ENCODE data around the gene PRPF40B.

Gene PRPF40B

DNA sequence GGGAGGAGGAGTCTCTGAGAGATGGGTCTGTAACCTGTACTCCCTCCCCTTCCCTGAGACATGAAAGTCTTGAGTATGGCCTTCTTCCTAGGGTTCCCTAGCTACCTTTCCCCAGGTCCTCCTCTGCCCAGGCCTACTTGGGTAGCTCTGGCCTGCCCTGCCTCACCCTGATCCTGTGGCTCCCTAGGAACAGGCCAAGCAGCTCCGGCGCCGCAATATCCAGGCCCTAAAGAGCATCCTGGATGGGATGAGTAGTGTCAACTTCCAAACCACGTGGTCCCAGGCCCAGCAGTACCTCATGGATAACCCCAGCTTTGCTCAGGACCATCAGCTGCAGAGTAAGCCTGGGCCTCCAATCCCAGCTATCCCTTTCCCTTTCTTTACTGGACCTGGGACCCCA lies 12.3 kb downstream of the PRPF40B start:
- no peak for DNase-seq (ENCODE audit: low read depth)

DNA sequence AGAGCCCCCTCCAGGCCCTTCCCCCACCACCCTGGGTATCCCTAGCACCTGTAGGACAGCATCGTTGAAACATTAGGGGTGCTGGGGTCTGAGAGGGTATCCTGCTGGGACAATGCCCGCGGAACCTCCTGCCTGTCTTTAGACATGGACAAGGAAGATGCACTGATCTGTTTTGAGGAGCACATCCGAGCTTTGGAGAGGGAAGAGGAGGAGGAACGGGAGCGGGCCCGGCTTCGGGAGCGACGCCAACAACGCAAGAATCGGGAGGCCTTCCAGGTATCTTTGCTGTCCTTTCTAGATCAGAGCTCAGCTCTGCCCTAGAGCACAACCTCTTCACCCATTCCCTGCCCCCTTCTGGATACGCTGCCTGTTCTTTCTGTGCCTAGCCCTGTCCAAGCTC lies 13.2 kb downstream of the PRPF40B start:
- DNase-seq (ENCODE audit: low read depth), result no peak

GRCh38 chr12:49636979-49637755 lies 13.8 kb downstream of the PRPF40B start:
- DNase-seq (ENCODE audit: low read depth), result peak; percentile 81

- DNase-seq (ENCODE audit: low read depth), result no peak
These were observed 18.5 kb downstream of the PRPF40B start for GRCh38 chr12:49641748-49642369.

GRCh38 chr12:49642370-49642802 lies 19.0 kb downstream of the PRPF40B start:
- no peak for DNase-seq (ENCODE audit: low read depth)

- no peak for DNase-seq (ENCODE audit: low read depth)
These were observed 19.8 kb downstream of the PRPF40B start for GRCh38 chr12:49643135-49643534.

DNA sequence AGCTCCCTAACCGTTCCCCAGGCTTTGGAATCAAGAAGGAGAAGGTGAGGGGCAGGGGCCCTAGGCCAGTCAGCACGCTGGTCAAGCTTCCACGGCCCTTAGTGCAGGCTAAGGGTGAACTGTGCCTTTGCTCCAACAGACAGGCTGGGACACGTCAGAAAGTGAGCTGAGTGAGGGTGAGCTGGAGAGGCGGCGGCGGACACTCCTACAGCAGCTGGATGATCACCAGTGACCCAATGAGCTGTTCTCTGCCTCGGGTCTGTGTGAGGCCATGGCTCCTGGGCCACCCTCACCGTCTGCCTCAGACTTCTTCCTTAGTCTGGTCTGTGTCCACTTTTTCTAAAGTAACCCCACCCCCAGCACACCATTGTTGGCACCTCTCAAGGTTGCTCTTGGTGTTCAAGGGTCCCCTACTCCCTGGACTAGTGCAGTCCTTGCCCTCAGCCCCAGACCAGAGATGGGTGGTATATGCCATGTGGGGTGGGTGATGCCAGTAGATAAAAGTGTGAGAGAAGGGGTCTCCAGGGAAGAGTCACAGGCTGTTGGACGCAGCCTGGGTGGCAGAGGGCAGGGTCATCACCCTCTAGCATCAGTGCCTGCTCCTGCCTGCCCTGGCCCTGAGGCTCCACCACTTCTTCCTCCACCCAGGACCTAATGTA lies 20.7 kb downstream of the PRPF40B start:
- DNase-seq (ENCODE audit: low read depth), result no peak

- DNase-seq (ENCODE audit: low read depth), result peak; percentile 79
These were observed 21.2 kb downstream of the PRPF40B start for GRCh38 chr12:49644620-49644994.

DNA sequence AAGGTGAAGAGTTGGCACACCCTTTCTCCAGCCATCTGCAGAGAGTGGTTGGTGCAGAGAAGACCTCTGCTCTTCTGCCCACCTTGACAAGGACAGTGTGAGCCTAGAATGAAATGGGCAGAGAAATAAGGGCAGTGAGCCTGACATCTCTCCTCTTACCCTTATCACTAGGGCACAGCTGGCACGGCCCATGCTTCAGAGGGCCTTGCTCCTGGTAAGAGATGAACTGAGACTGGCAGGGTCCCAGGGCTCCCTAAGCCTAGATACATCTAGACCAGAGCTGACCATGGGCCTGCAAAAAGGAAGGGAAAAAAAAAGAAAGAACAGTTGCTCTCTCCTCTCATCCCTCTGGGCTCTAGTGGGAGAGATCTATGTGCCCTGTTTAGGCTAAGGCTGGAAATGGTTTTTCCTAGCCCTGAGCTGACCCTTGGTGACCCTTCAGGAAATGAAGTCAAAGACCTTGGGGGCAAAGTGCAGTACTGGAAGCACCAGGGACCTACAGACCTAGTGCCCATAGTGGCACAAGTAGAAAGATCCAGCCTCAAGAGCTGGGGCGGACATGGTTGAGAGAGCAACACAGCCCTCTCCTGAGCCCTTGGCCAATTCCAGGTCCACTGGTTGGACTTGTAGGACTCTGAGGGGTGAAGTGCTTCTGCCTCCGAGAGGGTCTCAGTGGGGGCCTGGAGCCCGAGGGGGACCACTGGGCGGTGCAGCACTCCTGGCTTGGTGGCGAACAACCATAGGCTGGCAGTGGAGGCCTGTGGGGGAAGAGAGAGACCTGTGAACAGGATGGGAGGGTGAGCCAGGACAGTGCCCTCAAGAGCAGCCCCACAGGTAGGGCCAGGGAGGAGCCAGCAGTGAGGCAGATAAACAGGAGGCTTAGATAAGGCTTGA lies 22.0 kb downstream of the PRPF40B start:
- DNase-seq (ENCODE audit: low read depth), result no peak

DNA sequence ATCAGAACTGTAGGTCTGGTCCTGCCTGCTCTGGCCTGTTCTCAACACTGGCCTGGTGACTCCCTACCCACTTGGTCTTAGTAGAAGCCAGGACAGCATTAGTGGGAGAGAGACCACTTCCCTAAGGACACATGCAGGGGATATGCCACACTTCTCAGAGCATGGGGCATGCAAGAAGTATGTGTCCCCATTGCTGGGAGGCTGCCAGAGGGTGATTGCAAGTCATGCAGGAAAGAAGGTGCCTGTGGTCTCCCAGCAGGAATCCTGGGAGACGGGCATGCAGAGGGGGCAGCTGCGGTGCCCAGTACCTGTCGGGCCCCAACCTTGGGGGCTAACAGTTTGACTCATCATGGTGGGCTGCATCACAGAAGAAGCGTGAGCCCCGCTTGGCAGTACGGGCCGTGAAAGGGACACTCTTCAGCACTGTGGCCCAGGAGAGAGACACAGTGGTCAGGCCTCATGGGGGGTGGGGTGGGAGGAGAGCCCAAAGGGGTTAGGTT lies 23.0 kb downstream of the PRPF40B start:
- no peak for DNase-seq (ENCODE audit: low read depth)

DNA sequence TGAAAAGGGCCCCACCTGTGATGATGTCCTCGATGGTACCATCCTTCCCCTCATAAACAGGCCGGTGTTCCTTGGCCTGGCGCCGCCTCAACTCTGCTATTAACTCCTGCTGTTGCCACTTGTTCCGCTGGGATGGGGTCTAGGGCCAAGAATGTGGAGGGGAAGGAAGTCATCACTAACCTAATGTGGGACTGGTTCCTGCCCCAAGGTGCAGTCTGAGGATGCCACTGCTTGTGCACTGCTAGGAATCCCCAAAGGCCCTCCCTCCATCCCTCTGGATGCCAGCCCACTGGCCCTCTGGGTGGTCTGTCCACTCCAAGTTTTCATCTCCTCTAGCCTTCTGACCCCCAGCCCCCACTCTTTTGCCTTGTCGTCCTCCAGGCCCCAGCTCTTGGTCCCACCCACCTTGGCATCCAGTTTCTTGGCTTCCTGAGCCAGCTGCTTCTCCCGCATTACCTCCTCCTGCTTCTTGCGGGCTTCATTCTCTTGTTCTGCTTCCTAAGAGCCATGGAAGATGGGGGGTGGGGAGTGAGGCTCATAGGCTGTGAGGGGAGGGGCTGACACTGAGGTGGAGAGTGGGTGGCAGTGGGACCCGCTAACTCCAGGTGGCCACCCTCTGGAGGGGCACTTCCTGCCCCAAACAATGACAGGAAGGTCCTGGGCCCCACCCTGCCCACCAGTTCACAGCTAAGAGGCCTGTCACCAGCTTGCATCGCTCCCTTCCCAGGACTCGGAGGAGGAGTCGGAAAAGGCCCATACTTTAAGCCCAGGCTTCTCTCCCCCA lies 23.7 kb downstream of the PRPF40B start:
- DNase-seq (ENCODE audit: low read depth), result no peak

- no peak for DNase-seq (ENCODE audit: low read depth)
These were observed 24.7 kb downstream of the PRPF40B start for GRCh38 chr12:49647827-49648711.

DNA sequence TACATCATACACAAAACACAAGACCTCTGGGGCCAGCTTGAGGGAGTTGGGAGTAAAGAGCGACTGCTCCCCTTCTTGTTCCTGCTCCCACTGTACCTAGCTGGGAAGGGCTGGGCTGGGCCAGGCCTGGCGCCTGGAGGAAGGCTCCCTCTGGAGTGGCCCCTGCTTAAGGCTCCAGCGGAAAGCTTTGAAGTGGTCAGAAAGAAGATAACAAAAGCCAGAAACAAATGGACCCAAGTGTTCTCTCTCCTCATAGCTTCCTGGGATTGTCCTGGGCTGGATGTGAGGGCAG lies 25.3 kb downstream of the PRPF40B start:
- DNase-seq (ENCODE audit: low read depth), result no peak

GRCh38 chr12:49649445-49649844 lies 26.1 kb downstream of the PRPF40B start:
- no peak for DNase-seq (ENCODE audit: low read depth)

- no peak for DNase-seq (ENCODE audit: low read depth)
These were observed 26.5 kb downstream of the PRPF40B start for GRCh38 chr12:49649892-49650291.

DNA sequence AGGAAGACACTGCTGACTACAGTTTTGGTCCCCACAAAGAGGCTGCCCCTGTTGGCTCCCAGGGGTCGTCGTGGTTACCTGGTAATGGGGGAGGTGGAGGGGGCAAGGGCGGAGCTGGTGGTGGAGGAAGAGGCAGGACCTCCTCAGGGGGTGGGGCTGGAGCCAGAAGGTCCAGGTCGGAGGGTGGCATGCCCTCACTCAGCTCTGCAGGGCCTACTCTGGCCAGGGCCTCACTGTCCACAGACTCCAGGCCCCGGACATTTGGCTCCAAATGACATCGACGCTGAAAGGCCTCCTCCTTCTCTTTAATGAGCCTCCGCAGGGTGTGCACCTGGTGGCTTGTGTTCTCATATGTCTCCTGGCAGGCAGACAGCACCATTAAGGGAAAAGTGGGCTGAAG lies 28.5 kb downstream of the PRPF40B start:
- DNase-seq (ENCODE audit: low read depth), result no peak

DNA sequence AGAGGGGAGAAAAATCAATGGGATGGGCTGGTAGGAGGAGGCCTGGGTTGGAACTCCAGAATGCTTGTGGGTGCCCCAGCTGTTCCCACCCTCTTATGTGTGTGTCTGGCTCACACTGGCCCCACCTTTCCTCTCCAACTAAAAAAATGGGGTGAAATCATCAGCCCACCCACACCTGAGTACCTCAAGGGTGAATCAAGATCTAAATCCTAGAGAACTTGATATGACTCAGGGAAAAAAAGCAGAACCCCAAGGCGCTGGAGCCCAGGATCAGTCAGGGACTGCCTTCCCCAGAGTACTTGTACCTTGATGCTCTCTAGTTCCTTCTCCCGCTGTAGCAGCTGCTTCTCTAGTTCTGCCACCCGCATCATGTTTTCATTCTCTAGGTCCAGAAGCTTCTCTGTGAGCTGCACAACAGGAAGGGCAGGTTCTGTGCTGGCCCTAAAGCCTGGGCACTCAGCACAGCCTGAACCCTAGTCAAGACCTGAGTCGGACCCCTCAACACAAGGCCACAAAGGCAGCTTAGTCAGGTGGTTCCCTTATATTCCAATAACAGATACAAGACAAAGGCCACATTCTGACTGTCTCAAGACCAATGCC lies 29.7 kb downstream of the PRPF40B start:
- DNase-seq (ENCODE audit: low read depth), result no peak

DNA sequence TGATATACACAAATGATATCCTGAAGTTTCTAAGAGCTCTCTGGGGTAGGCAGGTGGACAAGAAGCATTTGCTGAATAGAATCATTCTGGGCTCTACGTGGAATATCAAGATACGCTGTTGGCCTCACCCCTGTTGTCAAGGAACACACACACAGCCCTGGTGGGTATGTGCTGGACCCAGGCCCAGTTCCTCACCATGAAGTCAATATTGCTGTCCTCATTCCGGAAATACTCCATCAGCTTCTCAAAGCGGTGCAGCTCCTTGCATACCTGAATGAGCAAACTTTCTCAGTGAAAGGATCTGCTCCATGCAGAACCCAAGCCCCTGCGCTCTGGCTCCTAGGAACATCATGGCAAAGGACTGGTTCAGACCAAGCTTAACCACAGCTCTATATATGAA lies 31.4 kb downstream of the PRPF40B start:
- DNase-seq (ENCODE audit: low read depth), result no peak

DNA sequence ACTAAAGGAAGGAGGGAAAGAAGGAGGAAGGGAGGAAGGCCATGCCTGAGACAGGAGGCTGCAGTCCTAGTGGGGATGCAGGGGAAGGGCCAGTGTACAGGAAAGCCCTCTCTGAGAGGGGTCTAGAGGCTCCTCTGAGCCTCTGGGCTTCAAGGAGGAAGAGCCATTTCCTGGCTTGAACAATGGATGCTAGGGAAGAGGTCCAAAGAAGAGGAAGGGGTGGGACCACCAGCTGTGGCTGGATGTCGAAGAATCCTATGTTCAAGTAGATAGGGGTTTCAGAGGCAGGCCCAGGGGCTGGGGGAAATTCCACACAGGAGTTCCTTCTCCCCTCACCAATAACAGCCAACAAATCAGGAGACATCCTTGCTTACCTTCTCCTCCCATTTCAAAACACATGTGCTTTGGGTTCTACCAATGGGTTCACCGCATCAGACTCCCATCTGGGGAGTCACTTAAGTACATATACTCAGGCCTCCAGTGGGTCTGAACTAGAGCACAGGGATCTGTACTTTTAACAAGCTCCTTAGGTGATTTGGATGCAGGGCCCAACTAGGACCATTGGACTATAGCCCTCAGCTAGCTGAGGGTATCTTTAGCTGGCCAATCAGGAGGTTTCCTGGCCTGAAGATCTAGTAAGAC lies 32.4 kb downstream of the PRPF40B start:
- DNase-seq (ENCODE audit: low read depth), result no peak

- DNase-seq (ENCODE audit: low read depth), result no peak
These were observed 34.9 kb downstream of the PRPF40B start for GRCh38 chr12:49658276-49658675.

All from ELR (cell line).